GM18517 (cell line): ENCODE data around the gene TXNRD2.

Experiments
- ATAC-seq: cut with Tn5 transposase; IDR thresholded peaks from one replicate; pipeline ENCODE4 v1.9.1; 2021; ENCODE audit warnings: mild to moderate bottlenecking, moderate library complexity; ENCODE audit not compliant: unreplicated experiment

TXNRD2 gene

GRCh38 chr22:19980766-19981165, 39.1 kb upstream of the TXNRD2 start:
- ATAC-seq = no peak

- ATAC-seq = no peak
These were observed 38.3 kb upstream of the TXNRD2 start for GRCh38 chr22:19979712-19980493.

GRCh38 chr22:19978748-19979147, 37.1 kb upstream of the TXNRD2 start:
- no peak for ATAC-seq

- no peak for ATAC-seq
These were observed 36.0 kb upstream of the TXNRD2 start for GRCh38 chr22:19977296-19978243.

- no peak for ATAC-seq
These were observed 35.1 kb upstream of the TXNRD2 start for GRCh38 chr22:19976671-19977070.

GRCh38 chr22:19975707-19976035, 34.1 kb upstream of the TXNRD2 start:
- no peak for ATAC-seq

GRCh38 chr22:19974935-19975706, 33.5 kb upstream of the TXNRD2 start:
- ATAC-seq = no peak

GRCh38 chr22:19974268-19974861, 32.7 kb upstream of the TXNRD2 start:
- ATAC-seq = no peak

GRCh38 chr22:19973551-19974267, 32.1 kb upstream of the TXNRD2 start:
- no peak for ATAC-seq

GRCh38 chr22:19972652-19973550, 31.3 kb upstream of the TXNRD2 start:
- no peak for ATAC-seq

GRCh38 chr22:19972251-19972650, 30.6 kb upstream of the TXNRD2 start:
- ATAC-seq = no peak

GRCh38 chr22:19971276-19972124, 29.9 kb upstream of the TXNRD2 start:
- ATAC-seq = no peak

- no peak for ATAC-seq
These were observed 29.1 kb upstream of the TXNRD2 start for GRCh38 chr22:19970479-19971275.

- no peak for ATAC-seq
These were observed 28.4 kb upstream of the TXNRD2 start for GRCh38 chr22:19970031-19970478.

- no peak for ATAC-seq
These were observed 27.7 kb upstream of the TXNRD2 start for GRCh38 chr22:19969141-19969928.

- ATAC-seq = no peak
These were observed 26.9 kb upstream of the TXNRD2 start for GRCh38 chr22:19968450-19968891.
